Lung (tissue), 12 donors: ENCODE measurements around the gene NOX5. TPM values are rescaled to one million over a fixed set of nuclear protein-coding genes. Genes with fewer than 3 reads are reported as not detected.

ENCODE experiments used
- ATAC-seq: fragments of 200-7000 bp; cut with Tn5 transposase; one replicate; pipeline ENCODE4 v1.9.1; 2020; ENCODE audit warnings: moderate number of reproducible peaks; ENCODE audit not compliant: insufficient read depth, low FRiP score
- DNase-seq, 3 donors: peaks; one replicate each; pipeline ENCODE4 v3.0.0-alpha.2; 2013 to 2017
- H3K27ac ChIP-seq, 2 donors: one replicate each; pipeline ENCODE4 v1.5.1; 2013; ENCODE audit warnings: mild to moderate bottlenecking in 2 of 2, moderate library complexity in 2 of 2, control low read depth in 1 of 2, inconsistent platforms in 1 of 2, low read depth in 1 of 2, low read length in 1 of 2
- H3K27me3 ChIP-seq, 3 donors: one replicate each; pipeline ENCODE4 v1.5.1; 2013; ENCODE audit warnings: low read length in 2 of 3; ENCODE audit not compliant: control insufficient read depth in 3 of 3, insufficient read depth in 3 of 3
- H3K36me3 ChIP-seq, 4 donors: one replicate each; pipeline ENCODE4 v1.5.1; 2013; ENCODE audit warnings: low read length in 4 of 4, mild to moderate bottlenecking in 1 of 4, moderate library complexity in 1 of 4; ENCODE audit not compliant: control insufficient read depth in 4 of 4, insufficient read depth in 4 of 4
- H3K4me1 ChIP-seq, 5 donors: one replicate each; pipeline ENCODE4 v1.5.1; 2013; ENCODE audit warnings: low read length in 5 of 5, mild to moderate bottlenecking in 2 of 5, moderate library complexity in 1 of 5; ENCODE audit not compliant: control insufficient read depth in 5 of 5, insufficient read depth in 5 of 5
- H3K4me3 ChIP-seq: one replicate; pipeline ENCODE4 v1.5.1; 2013; ENCODE audit warnings: mild to moderate bottlenecking, control low read depth, moderate library complexity
- H3K9ac ChIP-seq, 2 donors: one replicate each; pipeline ENCODE4 v1.5.1; 2013; ENCODE audit warnings: low read length in 2 of 2, control low read depth in 1 of 2; ENCODE audit not compliant: insufficient read depth in 1 of 2
- H3K9me3 ChIP-seq, 4 donors: one replicate each; pipeline ENCODE4 v1.5.1; 2013; ENCODE audit warnings: low read length in 3 of 4, mild to moderate bottlenecking in 1 of 4, moderate library complexity in 1 of 4; ENCODE audit not compliant: control insufficient read depth in 4 of 4, insufficient read depth in 3 of 4
- WGBS, 2 donors: extraction: QIAGEN DNeasy Blood & Tissue Kit; methylation state at CpG; one replicate each; pipeline ENCODE4 v1.1.7; 2013; 5-methylcytosine and 5-hydroxymethylcytosine counted together
- polyA plus RNA-seq, 2 donors: library from polyadenylated mRNA; stranded (reverse); fragments of 200-250 nt; gene quantifications; one replicate each; pipeline ENCODE4 v1.2.1, GENCODE V29; 2013
- total RNA-seq, 2 donors: library from RNA; depleted of rRNA in 1 of 2; stranded (reverse); fragments of >200 nt in 1 of 2; gene quantifications; one replicate each; pipeline ENCODE4 v1.2.1, GENCODE V29; 2014 to 2021
- TF ChIP-seq, protein P1 (sequence below): IDR thresholded peaks from 2 replicates; pipeline ENCODE4 v1.5.1; 2012; ENCODE audit warnings: mild to moderate bottlenecking; ENCODE audit errors: control extremely low read depth, extremely low read depth
- donor health status: control.
- donor health status: control.
- donor health status: Bipolar disorder and iron deficiency.
- donor health status: healthy.
- donor health status: DM: yes; HTN: yes; CAD: no.

NOX5 gene
- total and polyA plus RNA-seq, 4 donors: 0.03 to 0.77 (median 0.09) TPM

DNA sequence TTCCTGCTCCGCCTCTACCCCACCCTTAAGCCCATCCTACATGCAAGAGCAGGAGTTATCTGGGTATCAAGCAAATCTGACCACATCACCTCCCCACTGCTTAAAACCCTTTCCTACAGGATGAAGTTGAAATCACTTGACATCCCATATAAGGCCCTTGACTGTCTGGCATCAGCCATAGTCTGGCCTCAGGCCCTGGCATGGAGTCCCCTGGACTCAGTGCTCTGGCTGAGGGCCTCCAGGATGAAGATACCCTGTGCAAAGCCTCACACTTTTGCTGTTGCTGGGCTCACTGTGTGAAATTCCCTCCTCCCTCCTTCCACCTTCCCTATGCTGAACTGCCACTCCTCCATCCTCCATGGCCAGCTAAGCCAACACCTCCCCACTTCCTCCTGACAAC lies 80.8 kb downstream of the NOX5 start:
- Histone ChIP-seq H3K27ac (no peak overlapping the region), H3K4me3 (no peak overlapping the region), H3K36me3 (no peaks in the 10 kb centered on the region), H3K27me3 (no peaks in the 10 kb centered on the region), H3K9me3 (no peaks in the 10 kb centered on the region), H3K9ac (no peak overlapping the region), H3K4me1 (no peaks in the 10 kb centered on the region)
- TF ChIP-seq, protein P1, sequence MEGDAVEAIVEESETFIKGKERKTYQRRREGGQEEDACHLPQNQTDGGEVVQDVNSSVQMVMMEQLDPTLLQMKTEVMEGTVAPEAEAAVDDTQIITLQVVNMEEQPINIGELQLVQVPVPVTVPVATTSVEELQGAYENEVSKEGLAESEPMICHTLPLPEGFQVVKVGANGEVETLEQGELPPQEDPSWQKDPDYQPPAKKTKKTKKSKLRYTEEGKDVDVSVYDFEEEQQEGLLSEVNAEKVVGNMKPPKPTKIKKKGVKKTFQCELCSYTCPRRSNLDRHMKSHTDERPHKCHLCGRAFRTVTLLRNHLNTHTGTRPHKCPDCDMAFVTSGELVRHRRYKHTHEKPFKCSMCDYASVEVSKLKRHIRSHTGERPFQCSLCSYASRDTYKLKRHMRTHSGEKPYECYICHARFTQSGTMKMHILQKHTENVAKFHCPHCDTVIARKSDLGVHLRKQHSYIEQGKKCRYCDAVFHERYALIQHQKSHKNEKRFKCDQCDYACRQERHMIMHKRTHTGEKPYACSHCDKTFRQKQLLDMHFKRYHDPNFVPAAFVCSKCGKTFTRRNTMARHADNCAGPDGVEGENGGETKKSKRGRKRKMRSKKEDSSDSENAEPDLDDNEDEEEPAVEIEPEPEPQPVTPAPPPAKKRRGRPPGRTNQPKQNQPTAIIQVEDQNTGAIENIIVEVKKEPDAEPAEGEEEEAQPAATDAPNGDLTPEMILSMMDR: no peak
- 100% methylated on average over 1 of the region's 1 CpG for WGBS, 2 donors
- ATAC-seq (no peak), DNase-seq (no peak)

DNA sequence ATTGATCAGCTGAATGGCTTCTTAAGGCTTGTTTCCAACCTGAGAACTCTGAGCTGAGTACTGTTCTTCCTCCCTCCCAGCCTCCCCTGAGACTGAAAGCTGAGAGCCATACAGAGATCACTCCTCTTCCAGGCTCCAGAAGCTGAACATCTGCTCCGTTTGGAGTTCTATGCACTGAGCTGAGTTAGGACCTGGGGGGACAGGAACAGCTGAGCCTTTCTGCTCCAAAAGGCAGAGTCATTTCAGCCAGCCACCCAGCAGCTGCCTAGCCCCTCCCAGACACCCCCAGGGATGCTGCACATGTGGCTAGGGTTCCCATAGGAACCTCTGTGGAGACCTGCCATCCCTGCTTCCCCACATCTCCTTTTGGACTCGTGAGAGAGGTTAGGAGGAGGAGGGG lies 81.7 kb downstream of the NOX5 start:
- Histone ChIP-seq H3K9ac (no peak overlapping the region), H3K27ac (no peak overlapping the region), H3K4me1 (peaks cover 0 to 2% (median 0%) of the 10 kb centered on the region in 5 donors), H3K9me3 (no peaks in the 10 kb centered on the region), H3K36me3 (no peaks in the 10 kb centered on the region), H3K4me3 (no peak overlapping the region), H3K27me3 (no peaks in the 10 kb centered on the region)
- TF ChIP-seq, protein P1: no peak
- 53 to 80% methylated on average over 2 of the region's 2 CpGs for WGBS, 2 donors
- ATAC-seq (no peak), DNase-seq (no peak)

- H3K9ac ChIP-seq: no peak overlapping the region
- WGBS, 2 donors: 42 to 68% methylated on average over 2 of the region's 2 CpGs
- no peak overlapping the region for H3K4me3 ChIP-seq
- H3K4me1 ChIP-seq: peaks cover 0 to 2% (median 0%) of the 10 kb centered on the region in 5 donors
- DNase-seq (no peak), ATAC-seq (no peak)
- H3K27me3 ChIP-seq: no peaks in the 10 kb centered on the region
- no peaks in the 10 kb centered on the region for H3K36me3 ChIP-seq
- no peaks in the 10 kb centered on the region for H3K9me3 ChIP-seq
- no peak overlapping the region for H3K27ac ChIP-seq
- TF ChIP-seq, protein P1: no peak
These were observed 82.1 kb downstream of the NOX5 start for GRCh38 chr15:69096626-69097025.

- Histone ChIP-seq H3K4me1 (peaks cover 0 to 2% (median 0%) of the 10 kb centered on the region in 5 donors), H3K4me3 (no peak overlapping the region), H3K27ac (no peak overlapping the region), H3K9me3 (no peaks in the 10 kb centered on the region), H3K9ac (no peak overlapping the region), H3K36me3 (no peaks in the 10 kb centered on the region), H3K27me3 (no peaks in the 10 kb centered on the region)
- no peak for ATAC-seq
- no peak for DNase-seq
- TF ChIP-seq, protein P1: no peak
- WGBS, 2 donors: 93 to 95% methylated on average over 7 of the region's 7 CpGs
These were observed 84.3 kb downstream of the NOX5 start for GRCh38 chr15:69098771-69099170.
